OCI-LY7 (cell line): Measurements from ENCODE around the gene OXCT1. TPM values are rescaled to one million over a fixed set of nuclear protein-coding genes. Genes with fewer than 3 reads are reported as not detected.

Experiments
- BruUV-seq: library from RNA; stranded (reverse); fragments of 400-500 nt; replicated peaks from 2 replicates; lab custom pipeline; 2021; lab: Mats Ljungman, UMichigan
- CTCF ChIA-PET: fragments of 300-600 bp; sonication (Branson Sonifier 250); formaldehyde crosslinking; loops from one replicate; lab custom pipeline; 2022; ENCODE audit warnings: antibody characterized with exemption; ENCODE audit not compliant: unreplicated experiment; lab: Charles Lee
- POLR2A ChIA-PET: fragments of 300-600 bp; sonication (Branson Sonifier 250); formaldehyde crosslinking; loops from one replicate; lab custom pipeline; 2022; ENCODE audit warnings: antibody characterized with exemption; lab: Charles Lee
- DNase-seq: peaks from one replicate; pipeline ENCODE4 v3.0.0-alpha.2; 2015; ENCODE audit warnings: low spot score
- H2AFZ ChIP-seq: fragments of 200-600 bp; sonication (generic), shearing (Covaris generic); 2 replicates; pipeline ENCODE4 v1.6.1; 2014; ENCODE audit warnings: mild to moderate bottlenecking, antibody characterized with exemption, low read length, moderate library complexity
- H3K27ac ChIP-seq: fragments of 200-600 bp; sonication (generic); 2 replicates; pipeline ENCODE4 v1.5.1; 2014; ENCODE audit warnings: mixed run types, low read depth, mild to moderate bottlenecking, moderate library complexity, low read length, inconsistent platforms; ENCODE audit not compliant: poor library complexity, severe bottlenecking
- H3K36me3 ChIP-seq: fragments of 200-600 bp; sonication (generic); 2 replicates; pipeline ENCODE4 v1.6.1; 2014; ENCODE audit warnings: mild to moderate bottlenecking, antibody characterized with exemption, low read length, moderate library complexity, mixed read lengths; ENCODE audit not compliant: insufficient read depth
- H3K4me1 ChIP-seq: fragments of 200-600 bp; sonication (generic); 2 replicates; pipeline ENCODE4 v1.5.1; 2014; ENCODE audit warnings: mild to moderate bottlenecking, low read length; ENCODE audit not compliant: insufficient read depth, poor library complexity, severe bottlenecking
- H3K4me2 ChIP-seq: fragments of 200-600 bp; sonication (generic); 2 replicates; pipeline ENCODE4 v1.6.1; 2014; ENCODE audit warnings: mild to moderate bottlenecking, low read length
- H3K4me3 ChIP-seq: fragments of 200-600 bp; sonication (generic); 2 replicates; pipeline ENCODE4 v1.5.1; 2014; ENCODE audit warnings: mild to moderate bottlenecking, low read depth, low read length; ENCODE audit not compliant: poor library complexity, severe bottlenecking
- H3K79me2 ChIP-seq: fragments of 200-600 bp; sonication (generic); 2 replicates; pipeline ENCODE4 v1.6.1; 2016; ENCODE audit warnings: low read depth, mild to moderate bottlenecking, low read length, moderate library complexity, mixed read lengths; ENCODE audit not compliant: insufficient read depth
- H3K9me2 ChIP-seq: fragments of 200-600 bp; sonication (generic); 2 replicates; pipeline ENCODE4 v1.6.1; 2016; ENCODE audit warnings: mild to moderate bottlenecking, low read length, mixed read lengths; ENCODE audit not compliant: insufficient read depth
- H3K9me3 ChIP-seq: fragments of 200-600 bp; sonication (generic); 2 replicates; pipeline ENCODE4 v1.6.1; 2014; ENCODE audit warnings: mild to moderate bottlenecking, mixed run types, low read length, mixed read lengths
- H4K20me1 ChIP-seq: fragments of 200-600 bp; sonication (generic); 2 replicates; pipeline ENCODE4 v1.6.1; 2014; ENCODE audit warnings: mild to moderate bottlenecking, antibody characterized with exemption, low read length, moderate library complexity, mixed read lengths; ENCODE audit not compliant: insufficient read depth
- EZH2phosphoT487 ChIP-seq: fragments of 200-600 bp; sonication (generic); IDR thresholded peaks from 2 replicates; pipeline ENCODE4 v1.6.1; 2018; ENCODE audit warnings: low read depth, borderline replicate concordance, mild to moderate bottlenecking, mixed run types, antibody characterized with exemption, low read length, moderate library complexity, mixed read lengths
- intact Hi-C: fragments of 100-400 bp; cut with micrococcal nuclease; formaldehyde crosslinking; loops from one replicate; pipeline ENCODE4 v1.10.0; 2022; ENCODE audit not compliant: unreplicated experiment
- total RNA-seq, 2 experiments: library from RNA; depleted of rRNA in 1 of 2; stranded (reverse); fragments of >200 nt in 1 of 2; shearing (Covaris generic) in 1 of 2; gene quantifications; 2 replicates each; pipeline ENCODE4 v1.2.3, GENCODE V29; 2014 to 2022
- TF ChIP-seq, protein P1 (sequence below): fragments of 200-600 bp; sonication (generic); conservative IDR thresholded peaks from 2 replicates; pipeline ENCODE4 v1.5.1; 2014; ENCODE audit warnings: mild to moderate bottlenecking, antibody characterized with exemption, low read length, moderate library complexity, mixed read lengths

Gene OXCT1
- total RNA-seq, 2 experiments from 2014 or later: 27.0 to 43.4 TPM

DNA sequence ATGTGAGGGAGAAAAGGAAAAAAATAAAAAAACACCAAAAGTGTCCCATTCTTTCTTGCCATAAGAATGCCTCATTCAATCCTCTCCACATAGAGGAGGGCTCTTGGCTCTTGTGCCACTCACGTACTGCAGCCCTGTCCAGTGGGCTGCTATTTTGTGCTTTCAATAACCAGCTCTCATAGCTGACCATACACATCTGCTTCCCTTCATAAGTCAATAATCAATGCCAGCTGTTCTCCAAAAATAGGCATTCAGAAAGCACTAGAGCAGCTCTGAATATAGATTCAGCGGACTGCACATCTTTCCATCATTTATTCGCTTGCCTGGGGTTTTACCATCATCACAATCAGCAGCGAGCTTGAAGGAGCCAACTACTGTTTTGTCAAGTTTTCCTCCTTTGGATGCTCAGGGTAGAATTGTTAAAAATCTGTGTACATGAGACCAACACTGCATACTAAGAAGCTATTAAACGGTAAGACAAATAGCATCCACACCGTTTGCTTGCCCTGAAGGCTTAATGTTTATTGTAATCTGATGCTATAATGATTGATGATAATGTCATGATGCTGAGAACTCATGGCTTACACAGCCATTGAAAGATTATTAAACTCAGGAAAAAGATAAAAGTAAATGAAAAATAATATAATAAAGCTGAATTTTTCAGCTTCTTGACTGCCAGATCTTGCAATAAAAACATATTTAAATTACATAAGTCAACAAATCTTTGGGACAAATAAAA lies 80.0 kb downstream of the OXCT1 start:
- Histone ChIP-seq H3K4me1 (no peaks in the 10 kb centered on the region), H3K9me2 (no peaks in the 10 kb centered on the region), H3K27ac (no peak overlapping the region), H3K9me3 (no peaks in the 10 kb centered on the region), H3K36me3 (peaks cover 42% of the 10 kb centered on the region; the same call in 1 of the 2 replicates), H3K4me2 (no peak overlapping the region), H4K20me1 (no peaks in the 10 kb centered on the region), H3K79me2 (no peaks in the 10 kb centered on the region), H2AFZ (no peak overlapping the region), H3K4me3 (no peak overlapping the region)
- CTCF ChIA-PET: no interaction called here
- TF ChIP-seq EZH2phosphoT487: no peak
- TF ChIP-seq, protein P1, sequence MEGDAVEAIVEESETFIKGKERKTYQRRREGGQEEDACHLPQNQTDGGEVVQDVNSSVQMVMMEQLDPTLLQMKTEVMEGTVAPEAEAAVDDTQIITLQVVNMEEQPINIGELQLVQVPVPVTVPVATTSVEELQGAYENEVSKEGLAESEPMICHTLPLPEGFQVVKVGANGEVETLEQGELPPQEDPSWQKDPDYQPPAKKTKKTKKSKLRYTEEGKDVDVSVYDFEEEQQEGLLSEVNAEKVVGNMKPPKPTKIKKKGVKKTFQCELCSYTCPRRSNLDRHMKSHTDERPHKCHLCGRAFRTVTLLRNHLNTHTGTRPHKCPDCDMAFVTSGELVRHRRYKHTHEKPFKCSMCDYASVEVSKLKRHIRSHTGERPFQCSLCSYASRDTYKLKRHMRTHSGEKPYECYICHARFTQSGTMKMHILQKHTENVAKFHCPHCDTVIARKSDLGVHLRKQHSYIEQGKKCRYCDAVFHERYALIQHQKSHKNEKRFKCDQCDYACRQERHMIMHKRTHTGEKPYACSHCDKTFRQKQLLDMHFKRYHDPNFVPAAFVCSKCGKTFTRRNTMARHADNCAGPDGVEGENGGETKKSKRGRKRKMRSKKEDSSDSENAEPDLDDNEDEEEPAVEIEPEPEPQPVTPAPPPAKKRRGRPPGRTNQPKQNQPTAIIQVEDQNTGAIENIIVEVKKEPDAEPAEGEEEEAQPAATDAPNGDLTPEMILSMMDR: no peak
- intact Hi-C loops: no loop called here
- BruUV-seq: no TSS peak
- POLR2A ChIA-PET: interaction anchor here (0.9 to 1.5 kb wide), 3 partner anchors 12 to 21 kb away, joined by 3 to 8 read pairs (median 5); no protein-coding TSS in a partner anchor
- no peak for DNase-seq

DNA sequence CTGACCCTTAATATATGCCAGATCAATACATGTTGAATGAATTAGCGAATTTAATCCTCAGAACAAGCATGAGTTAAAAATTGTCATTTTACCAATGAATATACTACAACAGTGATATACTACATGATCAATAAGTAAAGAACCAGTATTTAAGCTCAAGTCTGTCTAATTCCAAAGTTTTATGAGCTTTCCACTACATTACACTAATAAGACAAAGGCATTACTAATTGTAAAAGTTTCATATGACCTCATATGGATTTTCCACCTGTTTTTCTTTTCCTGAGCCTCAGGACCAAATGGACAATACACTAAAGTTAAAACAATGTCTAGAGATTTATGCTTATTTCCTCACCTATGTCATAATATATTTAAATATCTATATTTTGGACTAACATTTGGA lies 80.8 kb downstream of the OXCT1 start:
- no peak for DNase-seq
- Histone ChIP-seq H4K20me1 (no peaks in the 10 kb centered on the region), H3K4me2 (no peak overlapping the region), H3K4me3 (no peak overlapping the region), H3K36me3 (peaks cover 42% of the 10 kb centered on the region), H3K9me2 (no peaks in the 10 kb centered on the region), H3K27ac (no peak overlapping the region), H3K79me2 (no peaks in the 10 kb centered on the region), H3K4me1 (no peaks in the 10 kb centered on the region), H3K9me3 (no peaks in the 10 kb centered on the region), H2AFZ (no peak overlapping the region)
- POLR2A ChIA-PET: interaction anchor here (0.7 to 1.5 kb wide), 3 partner anchors 12 to 315 kb away, joined by 3 to 8 read pairs (median 5); no protein-coding TSS in a partner anchor
- no peak for TF ChIP-seq EZH2phosphoT487
- TF ChIP-seq, protein P1: no peak
- BruUV-seq: no TSS peak
- CTCF ChIA-PET: no interaction called here
- intact Hi-C loops: no loop called here

DNA sequence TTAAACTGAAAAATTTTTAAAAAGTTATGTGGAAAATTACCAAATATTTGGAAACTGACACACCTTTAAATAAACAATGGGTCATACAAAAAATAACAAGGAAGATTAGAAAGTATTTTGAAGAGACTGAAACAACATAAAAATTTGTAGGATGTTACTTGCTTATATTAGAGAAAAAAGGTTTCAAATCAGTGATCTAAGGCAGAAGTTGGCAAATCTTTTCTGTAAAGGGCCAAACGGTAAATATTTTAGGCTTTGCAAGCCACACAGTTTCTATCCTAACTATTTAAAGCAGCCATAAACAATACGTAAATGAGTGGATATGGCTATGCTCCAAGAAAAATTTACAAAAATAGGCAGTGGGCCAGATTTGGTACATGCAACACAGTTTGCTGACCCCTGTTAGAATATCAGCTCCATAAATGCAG lies 81.3 kb downstream of the OXCT1 start:
- ChIA-PET CTCF (no interaction called here), POLR2A (interaction anchor here (0.7 to 0.9 kb wide), 2 partner anchors 14 to 316 kb away, joined by 3 read pairs; no protein-coding TSS in a partner anchor)
- H3K79me2 ChIP-seq: no peaks in the 10 kb centered on the region
- TF ChIP-seq EZH2phosphoT487: no peak
- TF ChIP-seq, protein P1: no peak
- DNase-seq: no peak
- H3K36me3 ChIP-seq: peaks cover 41% of the 10 kb centered on the region
- no peak overlapping the region for H3K4me2 ChIP-seq
- H3K4me3 ChIP-seq: no peak overlapping the region
- H3K9me3 ChIP-seq: no peaks in the 10 kb centered on the region
- BruUV-seq: no TSS peak
- H3K4me1 ChIP-seq: no peaks in the 10 kb centered on the region
- H3K27ac ChIP-seq: no peak overlapping the region
- intact Hi-C loops: no loop called here
- H2AFZ ChIP-seq: no peak overlapping the region
- H4K20me1 ChIP-seq: no peaks in the 10 kb centered on the region
- H3K9me2 ChIP-seq: no peaks in the 10 kb centered on the region
